ENCODE measurements around the gene ZNF883. TPM values are rescaled to one million over a fixed set of nuclear protein-coding genes. Genes with fewer than 3 reads are reported as not detected.

Gene ZNF883
- total and polyA plus RNA-seq, 2 experiments from 2014 or later = 26.8 to 44.4 TPM

DNA sequence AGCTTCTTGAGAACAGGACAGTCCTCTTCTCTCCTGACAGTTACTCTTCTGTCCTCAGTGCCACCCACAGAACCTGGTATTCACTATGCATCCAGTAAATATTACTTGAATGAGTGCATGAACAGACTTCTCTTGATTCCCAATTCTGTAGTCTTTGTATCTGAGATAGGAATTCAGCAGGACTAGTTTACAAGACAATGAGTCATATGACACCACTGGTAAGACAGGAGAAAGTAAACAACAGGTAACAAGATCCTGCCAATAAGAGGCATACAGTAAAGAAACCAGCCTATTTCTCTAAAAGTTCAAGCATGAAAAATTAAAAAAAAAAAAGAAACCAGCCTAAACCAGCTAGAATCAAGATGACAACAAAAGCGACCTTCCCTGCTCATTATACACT, 6.2 kb downstream of the ZNF883 start (continued):
- TF ChIP-seq JUNB (IDR thresholded peaks at IDR 0.05; ENCODE audit: unreplicated experiment) (no peak), POLR2AphosphoS5 (IDR thresholded peaks at IDR 0.05; ENCODE audit: low read depth) (no peak), EZH2phosphoT487 (IDR thresholded peaks at IDR 0.05; ENCODE audit: unreplicated experiment) (no peak)
- TF ChIP-seq, protein P1, sequence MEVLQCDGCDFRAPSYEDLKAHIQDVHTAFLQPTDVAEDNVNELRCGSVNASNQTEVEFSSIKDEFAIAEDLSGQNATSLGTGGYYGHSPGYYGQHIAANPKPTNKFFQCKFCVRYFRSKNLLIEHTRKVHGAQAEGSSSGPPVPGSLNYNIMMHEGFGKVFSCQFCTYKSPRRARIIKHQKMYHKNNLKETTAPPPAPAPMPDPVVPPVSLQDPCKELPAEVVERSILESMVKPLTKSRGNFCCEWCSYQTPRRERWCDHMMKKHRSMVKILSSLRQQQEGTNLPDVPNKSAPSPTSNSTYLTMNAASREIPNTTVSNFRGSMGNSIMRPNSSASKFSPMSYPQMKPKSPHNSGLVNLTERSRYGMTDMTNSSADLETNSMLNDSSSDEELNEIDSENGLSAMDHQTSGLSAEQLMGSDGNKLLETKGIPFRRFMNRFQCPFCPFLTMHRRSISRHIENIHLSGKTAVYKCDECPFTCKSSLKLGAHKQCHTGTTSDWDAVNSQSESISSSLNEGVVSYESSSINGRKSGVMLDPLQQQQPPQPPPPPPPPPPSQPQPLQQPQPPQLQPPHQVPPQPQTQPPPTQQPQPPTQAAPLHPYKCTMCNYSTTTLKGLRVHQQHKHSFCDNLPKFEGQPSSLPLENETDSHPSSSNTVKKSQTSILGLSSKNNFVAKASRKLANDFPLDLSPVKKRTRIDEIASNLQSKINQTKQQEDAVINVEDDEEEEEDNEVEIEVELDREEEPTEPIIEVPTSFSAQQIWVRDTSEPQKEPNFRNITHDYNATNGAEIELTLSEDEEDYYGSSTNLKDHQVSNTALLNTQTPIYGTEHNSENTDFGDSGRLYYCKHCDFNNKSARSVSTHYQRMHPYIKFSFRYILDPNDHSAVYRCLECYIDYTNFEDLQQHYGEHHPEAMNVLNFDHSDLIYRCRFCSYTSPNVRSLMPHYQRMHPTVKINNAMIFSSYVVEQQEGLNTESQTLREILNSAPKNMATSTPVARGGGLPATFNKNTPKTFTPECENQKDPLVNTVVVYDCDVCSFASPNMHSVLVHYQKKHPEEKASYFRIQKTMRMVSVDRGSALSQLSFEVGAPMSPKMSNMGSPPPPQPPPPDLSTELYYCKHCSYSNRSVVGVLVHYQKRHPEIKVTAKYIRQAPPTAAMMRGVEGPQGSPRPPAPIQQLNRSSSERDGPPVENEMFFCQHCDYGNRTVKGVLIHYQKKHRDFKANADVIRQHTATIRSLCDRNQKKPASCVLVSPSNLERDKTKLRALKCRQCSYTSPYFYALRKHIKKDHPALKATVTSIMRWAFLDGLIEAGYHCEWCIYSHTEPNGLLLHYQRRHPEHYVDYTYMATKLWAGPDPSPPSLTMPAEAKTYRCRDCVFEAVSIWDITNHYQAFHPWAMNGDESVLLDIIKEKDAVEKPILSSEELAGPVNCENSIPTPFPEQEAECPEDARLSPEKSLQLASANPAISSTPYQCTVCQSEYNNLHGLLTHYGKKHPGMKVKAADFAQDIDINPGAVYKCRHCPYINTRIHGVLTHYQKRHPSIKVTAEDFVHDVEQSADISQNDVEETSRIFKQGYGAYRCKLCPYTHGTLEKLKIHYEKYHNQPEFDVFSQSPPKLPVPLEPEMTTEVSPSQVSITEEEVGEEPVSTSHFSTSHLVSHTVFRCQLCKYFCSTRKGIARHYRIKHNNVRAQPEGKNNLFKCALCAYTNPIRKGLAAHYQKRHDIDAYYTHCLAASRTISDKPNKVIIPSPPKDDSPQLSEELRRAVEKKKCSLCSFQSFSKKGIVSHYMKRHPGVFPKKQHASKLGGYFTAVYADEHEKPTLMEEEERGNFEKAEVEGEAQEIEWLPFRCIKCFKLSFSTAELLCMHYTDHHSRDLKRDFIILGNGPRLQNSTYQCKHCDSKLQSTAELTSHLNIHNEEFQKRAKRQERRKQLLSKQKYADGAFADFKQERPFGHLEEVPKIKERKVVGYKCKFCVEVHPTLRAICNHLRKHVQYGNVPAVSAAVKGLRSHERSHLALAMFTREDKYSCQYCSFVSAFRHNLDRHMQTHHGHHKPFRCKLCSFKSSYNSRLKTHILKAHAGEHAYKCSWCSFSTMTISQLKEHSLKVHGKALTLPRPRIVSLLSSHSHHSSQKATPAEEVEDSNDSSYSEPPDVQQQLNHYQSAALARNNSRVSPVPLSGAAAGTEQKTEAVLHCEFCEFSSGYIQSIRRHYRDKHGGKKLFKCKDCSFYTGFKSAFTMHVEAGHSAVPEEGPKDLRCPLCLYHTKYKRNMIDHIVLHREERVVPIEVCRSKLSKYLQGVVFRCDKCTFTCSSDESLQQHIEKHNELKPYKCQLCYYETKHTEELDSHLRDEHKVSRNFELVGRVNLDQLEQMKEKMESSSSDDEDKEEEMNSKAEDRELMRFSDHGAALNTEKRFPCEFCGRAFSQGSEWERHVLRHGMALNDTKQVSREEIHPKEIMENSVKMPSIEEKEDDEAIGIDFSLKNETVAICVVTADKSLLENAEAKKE (CRISPR knock-in tag; IDR thresholded peaks at IDR 0.05) = no peak

GRCh38 chr9:112997236-112997941, 14.6 kb downstream of the ZNF883 start:
- no peaks in the 10 kb centered on the region for H3K4me1 ChIP-seq (ENCODE audit: insufficient read depth)
- Mint-ChIP-seq H3K36me3 (ENCODE audit: low read depth) (peaks cover 86% of the 10 kb centered on the region), H3K4me1 (no peaks in the 10 kb centered on the region), H3K4me3 (no peak overlapping the region), H3K9me3 (peaks cover 97% of the 10 kb centered on the region), H3K27me3 (ENCODE audit: insufficient read depth, low read depth, poor library complexity) (peaks cover 11% of the 10 kb centered on the region), H3K27ac (no peak overlapping the region)
- H3K27ac ChIP-seq (ENCODE audit: low read depth) = no peak overlapping the region
- no peak overlapping the region; the same call in 1 of the 2 replicates for H3K4me3 ChIP-seq
- no peaks in the 10 kb centered on the region for H3K79me2 ChIP-seq (replicated peaks; ENCODE audit: insufficient read depth)
- H3K4me2 ChIP-seq = no peak overlapping the region
- DNase-seq (ENCODE audit: low spot score) (peak; percentile 3), ATAC-seq (no peak)
- no peaks in the 10 kb centered on the region for H3K9me2 ChIP-seq (ENCODE audit: insufficient read depth)
- H3K36me3 ChIP-seq (ENCODE audit: insufficient read depth) = peaks cover 80% of the 10 kb centered on the region
- H3F3A ChIP-seq (replicated peaks; ENCODE audit: low read depth) = no peaks in the 10 kb centered on the region
- H4K20me1 ChIP-seq (replicated peaks; ENCODE audit: insufficient read depth) = no peaks in the 10 kb centered on the region
- H3K27me3 ChIP-seq (ENCODE audit: insufficient read depth) = 0 out of 2 replicates have a peak, but pooled peaks cover 7% of the 10 kb centered on the region
- no peak overlapping the region for H2AFZ ChIP-seq
- no peak for TF ChIP-seq ZNF114 (CRISPR knock-in tag; IDR thresholded peaks at IDR 0.05)
- TF ChIP-seq EZH2 (IDR thresholded peaks at IDR 0.05; ENCODE audit: low read depth, unreplicated experiment) = no peak
- TF ChIP-seq ZNF331 (CRISPR knock-in tag; IDR thresholded peaks at IDR 0.05; ENCODE audit: low read depth) = no peak
- TF ChIP-seq STAT1 (IDR thresholded peaks at IDR 0.05; ENCODE audit: unreplicated experiment) = no peak
- no peak for TF ChIP-seq POLR2AphosphoS5 (IDR thresholded peaks at IDR 0.05; ENCODE audit: low read depth)
- TF ChIP-seq JUNB (IDR thresholded peaks at IDR 0.05; ENCODE audit: unreplicated experiment) = no peak
- TF ChIP-seq, protein P2, sequence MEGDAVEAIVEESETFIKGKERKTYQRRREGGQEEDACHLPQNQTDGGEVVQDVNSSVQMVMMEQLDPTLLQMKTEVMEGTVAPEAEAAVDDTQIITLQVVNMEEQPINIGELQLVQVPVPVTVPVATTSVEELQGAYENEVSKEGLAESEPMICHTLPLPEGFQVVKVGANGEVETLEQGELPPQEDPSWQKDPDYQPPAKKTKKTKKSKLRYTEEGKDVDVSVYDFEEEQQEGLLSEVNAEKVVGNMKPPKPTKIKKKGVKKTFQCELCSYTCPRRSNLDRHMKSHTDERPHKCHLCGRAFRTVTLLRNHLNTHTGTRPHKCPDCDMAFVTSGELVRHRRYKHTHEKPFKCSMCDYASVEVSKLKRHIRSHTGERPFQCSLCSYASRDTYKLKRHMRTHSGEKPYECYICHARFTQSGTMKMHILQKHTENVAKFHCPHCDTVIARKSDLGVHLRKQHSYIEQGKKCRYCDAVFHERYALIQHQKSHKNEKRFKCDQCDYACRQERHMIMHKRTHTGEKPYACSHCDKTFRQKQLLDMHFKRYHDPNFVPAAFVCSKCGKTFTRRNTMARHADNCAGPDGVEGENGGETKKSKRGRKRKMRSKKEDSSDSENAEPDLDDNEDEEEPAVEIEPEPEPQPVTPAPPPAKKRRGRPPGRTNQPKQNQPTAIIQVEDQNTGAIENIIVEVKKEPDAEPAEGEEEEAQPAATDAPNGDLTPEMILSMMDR (conservative IDR thresholded peaks at IDR 0.05; ENCODE audit: low read depth in 2 of 2) = no peak

Measured in GM23338 (cell line).